Measurements from ENCODE around the gene IFNGR2.
A peak's percentile ranks its signal among the peaks of the same experiment; 100 is the strongest.

GRCh38 chr21:33402001-33402979, 923 bp upstream of the IFNGR2 start:
- TF ChIP-seq CTCF (IDR thresholded peaks at IDR 0.05) (no peak), POLR2A (IDR thresholded peaks at IDR 0.05) (peak in 1 of 2 donors; percentile 32)

Data from Peyer's patch (tissue), 4 donors.